GM20431 (cell line): ENCODE measurements around the gene ID1.
"Not testable (repeated sequence)": the region's sequence is repeated elsewhere in the genome, so short reads cannot be mapped to it uniquely, and the experiment has no call there.

ENCODE experiments used
- in situ Hi-C: fragments of 300-500 bp; cut with MseI, MboI; formaldehyde crosslinking; loops from one replicate; pipeline ENCODE4 v1.15.0; 2020; ENCODE audit warnings: low sequenced_read_pairs; ENCODE audit not compliant: unreplicated experiment

Gene ID1

DNA sequence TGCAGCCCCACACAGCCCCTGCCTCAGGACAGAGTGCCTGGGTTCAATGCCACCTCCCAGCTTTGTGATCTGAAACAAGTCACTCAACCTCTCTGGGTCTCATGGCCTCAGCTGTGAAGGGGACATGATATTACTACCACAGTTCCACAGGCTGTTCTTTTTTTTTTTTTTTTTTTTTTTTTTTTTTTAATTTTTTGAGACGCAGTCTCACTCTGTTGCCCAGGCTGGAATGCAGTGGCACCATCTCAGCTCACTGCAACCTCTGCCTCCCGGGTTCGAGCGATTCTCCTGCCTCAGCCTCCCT is 8.7 kb upstream of the ID1 start:
- in situ Hi-C loops = not testable (repeated sequence)

DNA sequence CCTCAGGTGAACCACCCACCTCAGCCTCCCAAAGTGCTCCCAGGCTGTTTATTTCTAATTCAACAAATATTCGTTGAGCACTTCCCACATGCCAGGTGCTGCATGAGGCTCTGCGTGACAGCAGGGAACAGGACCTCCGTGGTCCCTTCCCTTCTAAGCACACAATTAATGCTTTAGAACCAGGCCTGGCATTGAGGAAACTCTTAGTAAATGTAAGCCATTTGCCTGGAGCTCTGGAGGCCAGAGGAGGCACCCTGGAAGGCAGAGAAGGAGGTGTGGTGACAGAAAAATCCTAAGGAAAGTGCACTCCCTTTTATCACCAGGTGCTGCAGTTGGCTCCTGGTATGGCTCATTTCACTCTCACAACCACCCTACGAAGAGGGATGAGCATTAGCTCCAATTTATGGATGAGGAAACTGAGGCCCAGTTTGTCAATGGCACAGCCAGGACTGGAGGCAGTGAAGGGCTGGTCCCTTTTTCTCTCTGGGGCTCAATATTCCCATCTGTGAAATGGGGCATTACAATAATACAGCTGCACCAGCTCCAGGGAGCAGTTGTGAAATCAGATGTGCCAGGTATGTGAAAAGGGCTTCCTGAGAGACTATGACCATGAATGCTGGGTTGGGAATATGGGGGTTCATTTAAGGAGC is 8.1 kb upstream of the ID1 start:
- in situ Hi-C loops = no loop called here

DNA sequence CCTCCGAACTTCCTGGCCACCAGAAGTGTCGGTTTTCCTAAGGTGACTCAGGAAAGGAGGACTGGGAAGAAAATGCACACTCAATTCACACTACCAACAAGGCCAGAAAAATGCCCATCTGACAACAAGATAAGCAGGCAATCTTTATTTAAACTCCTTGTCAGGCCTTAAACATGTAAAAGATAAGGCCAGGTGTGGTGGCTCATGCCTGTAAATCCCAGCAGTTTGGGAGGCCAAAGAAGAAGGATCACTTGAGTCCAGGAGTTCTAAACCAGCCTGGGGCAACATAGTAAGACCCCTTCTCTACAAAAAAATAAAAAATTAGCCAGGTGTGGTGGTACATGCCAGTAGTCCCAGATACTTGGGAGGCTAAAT is 7.6 kb upstream of the ID1 start:
- in situ Hi-C loops = no loop called here

DNA sequence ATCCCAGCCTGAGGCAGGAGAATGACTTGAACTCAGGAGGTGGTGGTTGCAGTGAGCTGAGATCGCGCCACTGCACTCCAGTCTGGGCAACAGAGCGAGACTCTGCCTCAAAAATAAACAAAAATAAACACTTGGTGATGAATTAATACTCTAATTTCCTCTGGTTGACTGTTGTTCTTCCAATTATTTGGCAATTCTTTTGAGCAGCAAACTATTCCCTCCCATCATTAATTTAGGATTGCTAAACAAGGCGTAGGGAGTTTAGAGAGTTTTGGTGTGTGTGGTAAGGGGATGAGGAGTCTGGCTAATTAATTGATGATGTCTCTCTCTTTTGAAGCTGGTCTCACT is 2.7 kb upstream of the ID1 start:
- in situ Hi-C loops = no loop called here

DNA sequence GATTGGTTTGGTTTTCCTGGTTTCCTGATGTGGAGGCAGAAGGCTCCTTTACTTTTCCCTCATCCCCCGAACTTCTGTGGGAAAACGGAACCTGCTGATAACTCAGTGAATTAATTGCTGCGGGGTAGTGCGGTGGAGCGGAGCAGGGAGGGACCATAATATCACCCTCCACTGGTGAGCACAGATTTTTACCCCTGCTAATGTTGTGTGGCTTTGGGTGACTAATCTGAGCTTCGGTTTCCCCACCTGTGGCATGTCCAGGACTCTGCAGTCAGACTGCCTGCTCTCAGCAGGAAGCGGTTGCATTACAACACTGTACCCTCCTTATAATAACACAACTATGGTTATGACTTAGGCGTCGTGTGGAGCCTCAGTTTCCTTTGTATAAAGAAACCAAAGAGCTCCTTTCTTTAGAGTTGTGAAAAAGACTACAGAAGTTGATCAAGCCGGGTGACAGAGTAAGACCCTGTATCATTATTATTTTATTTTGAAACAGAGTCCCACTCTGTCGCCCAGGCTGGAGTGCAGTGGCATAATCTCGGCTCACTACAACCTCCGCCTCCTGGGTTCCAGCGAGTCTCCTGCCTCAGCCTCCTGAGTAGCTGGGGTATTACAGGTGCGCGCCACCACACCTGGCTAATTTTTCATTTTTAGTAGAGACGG is 2.2 kb upstream of the ID1 start:
- in situ Hi-C loops = no loop called here

DNA sequence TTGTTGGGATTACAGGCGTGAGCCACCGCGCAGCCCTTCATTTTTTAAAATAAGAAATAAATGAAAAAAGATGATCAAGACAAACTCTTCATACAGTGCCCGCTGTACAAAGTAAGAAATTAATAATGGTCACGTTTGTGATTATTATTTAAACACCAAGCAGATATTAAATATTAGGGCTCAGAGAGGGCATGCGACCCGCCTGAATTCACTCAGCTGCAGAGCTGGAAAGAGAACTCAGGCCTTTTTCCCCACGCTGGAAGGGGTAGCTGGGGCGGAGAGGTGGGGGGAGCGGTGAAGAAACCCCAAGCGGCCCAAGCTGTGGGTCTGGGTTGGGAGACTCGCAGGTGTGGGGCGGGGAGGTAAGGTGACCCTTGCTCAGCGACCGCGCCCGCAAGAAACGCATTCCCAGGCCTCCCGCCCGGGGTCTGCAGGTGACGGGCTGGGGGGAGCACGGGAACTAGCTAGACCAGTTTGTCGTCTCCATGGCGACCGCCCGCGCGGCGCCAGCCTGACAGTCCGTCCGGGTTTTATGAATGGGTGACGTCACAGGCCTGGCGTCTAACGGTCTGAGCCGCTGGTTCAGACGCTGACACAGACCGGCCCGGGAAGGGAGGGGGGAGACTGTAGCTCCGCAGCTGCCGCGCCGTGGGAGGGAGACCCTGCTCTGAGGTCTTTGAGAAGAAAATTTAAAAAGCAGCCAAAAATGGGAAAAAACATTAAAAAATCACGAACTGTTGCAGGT is 1.1 kb upstream of the ID1 start:
- in situ Hi-C loops = no loop called here

DNA sequence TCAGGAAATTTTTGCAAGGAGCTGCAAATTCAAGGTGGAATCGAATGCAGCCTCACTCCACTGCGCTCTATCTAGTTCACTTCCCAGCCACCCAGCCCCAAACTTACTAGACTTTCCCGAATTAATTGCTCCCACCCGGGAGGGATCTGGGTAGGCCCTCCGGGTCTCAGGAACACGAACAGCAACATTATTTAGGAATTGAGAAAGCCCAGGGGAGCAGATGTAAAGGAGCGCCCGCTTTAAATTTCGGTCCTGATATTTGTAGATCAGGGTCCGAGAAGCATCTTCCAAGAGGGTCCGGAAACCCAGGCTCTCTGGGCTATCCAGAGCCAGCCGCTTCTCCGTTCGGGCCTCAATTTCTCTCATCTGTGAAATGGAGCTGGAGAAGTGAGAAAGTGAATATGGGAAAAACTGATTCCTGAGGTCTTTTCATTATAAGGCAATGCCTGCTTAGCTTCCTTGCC is 490 bp upstream of the ID1 start:
- in situ Hi-C loops = no loop called here

DNA sequence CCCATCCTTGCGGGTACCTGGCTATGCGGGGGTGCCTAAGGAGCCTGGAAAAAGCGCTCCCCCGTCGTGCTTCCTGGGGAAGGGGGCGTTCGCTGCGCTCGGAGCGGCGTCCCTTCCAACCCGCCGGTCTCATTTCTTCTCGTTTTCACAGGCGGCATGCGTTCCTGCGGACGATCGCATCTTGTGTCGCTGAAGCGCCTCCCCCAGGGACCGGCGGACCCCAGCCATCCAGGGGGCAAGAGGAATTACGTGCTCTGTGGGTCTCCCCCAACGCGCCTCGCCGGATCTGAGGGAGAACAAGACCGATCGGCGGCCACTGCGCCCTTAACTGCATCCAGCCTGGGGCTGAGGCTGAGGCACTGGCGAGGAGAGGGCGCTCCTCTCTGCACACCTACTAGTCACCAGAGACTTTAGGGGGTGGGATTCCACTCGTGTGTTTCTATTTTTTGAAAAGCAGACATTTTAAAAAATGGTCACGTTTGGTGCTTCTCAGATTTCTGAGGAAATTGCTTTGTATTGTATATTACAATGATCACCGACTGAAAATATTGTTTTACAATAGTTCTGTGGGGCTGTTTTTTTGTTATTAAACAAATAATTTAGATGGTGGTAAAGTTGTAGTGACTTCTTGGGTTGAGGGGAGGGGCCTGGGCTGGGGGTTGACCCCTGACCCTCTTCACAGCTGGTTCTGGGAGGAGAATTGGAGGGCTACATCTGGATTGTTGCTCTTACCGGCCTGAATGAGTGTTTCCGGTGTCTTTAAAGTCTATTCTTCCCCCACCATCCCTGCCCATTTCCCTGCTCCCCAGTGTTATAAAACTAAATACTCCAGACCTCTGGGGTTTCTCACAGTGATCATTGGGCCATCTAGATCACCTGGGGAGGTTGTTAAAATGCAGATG is 1.1 kb downstream of the ID1 start:
- in situ Hi-C loops = no loop called here

DNA sequence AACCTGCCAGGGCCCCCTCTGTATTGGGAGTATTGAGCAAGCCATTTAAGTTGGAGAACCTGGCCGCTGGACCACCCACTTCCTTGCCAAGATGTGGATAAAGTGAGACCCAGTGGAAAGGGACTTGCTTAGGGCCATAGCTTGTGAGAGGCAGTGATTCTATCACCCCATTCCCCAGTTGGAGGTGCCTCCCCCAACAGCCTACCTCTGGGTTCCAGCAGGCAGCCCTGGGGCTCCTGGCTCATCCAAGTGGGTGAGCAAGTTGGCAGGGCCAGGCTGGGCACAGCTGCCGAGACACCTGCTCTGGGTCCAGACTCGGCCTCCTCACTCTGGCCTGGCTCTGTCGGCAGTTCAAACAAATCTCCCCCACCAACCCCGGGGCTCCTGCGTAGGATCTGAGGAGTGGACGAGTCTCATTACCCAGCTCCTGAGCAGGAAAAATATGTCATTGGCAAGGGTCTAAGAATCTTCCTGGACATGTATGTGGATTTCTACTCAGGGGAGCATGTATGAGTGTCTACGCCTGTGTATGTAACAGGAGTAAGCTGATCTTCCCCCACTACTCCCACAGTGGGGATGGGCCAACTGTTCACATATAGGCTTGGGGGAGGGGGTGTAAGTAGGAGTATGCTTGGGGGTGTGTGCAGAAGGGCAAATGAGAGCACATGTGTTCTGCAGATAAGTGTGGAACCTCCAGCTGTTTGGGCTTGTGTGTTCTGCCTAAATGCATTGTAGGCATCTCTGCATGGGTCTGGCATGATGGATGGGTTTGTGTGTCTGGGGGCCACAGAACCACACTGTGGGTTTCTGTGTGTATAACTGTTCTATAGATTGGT is 1.9 kb downstream of the ID1 start:
- in situ Hi-C loops = no loop called here

DNA sequence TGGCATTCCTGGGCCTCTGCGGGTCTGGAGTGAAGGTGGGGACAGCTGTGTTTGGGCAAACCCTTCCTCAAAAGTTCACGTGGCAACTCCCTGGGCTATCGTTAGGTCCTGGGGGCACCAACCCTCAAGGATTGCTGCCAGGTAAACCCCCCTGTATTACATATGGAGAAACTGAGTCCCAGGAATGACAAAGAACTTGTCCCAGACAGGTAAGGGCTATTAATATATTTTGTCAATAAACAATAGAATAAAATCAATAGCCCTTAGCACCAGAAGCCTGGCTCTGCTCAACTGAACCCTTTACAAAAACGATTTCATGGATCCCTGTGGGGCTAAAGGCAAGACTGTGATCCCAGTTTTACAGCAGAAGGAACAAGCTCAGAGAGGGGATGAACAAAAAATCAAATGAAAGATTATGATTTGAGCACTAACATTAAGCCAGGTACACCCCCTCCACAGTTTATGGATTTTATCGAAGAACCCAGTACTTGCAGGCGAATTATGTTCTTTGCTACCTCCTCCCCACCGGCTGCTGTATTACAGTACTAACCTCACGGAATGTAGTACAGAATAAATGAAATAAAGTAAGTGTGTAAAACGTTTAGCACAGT is 2.7 kb downstream of the ID1 start:
- in situ Hi-C loops = no loop called here

DNA sequence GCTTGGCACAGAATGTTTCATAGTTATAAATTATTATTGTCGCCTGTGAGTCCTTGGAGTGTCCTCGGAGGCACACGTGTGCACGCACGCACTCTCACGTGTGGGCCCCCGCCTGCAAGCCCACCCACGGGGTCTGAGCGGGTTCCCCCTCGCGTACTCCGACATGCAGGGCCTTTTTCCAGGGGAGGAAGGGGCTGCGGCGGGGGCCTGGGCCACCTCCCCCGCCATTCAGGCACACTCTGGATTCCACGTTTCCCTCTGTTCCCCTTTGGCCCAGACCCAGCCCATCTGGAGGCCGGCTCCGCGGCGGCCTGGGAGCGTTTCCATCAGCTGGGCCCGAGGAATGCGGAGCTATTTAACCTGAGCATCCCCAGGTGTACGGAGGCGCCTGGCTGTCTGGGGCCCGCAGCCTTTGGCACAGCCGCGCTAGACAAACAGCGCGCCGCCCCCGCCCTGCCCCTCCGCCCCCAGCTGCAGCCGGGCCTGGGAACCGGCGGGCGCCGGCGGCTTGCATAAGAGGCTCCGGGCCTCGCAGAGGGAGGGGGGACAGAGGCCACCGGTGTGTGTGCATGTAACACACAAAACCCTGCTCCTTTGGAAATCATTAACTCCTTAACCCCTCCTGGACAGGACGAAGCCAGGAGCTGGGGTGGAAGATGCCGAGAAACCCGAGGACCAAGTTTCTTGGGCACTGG is 3.3 kb downstream of the ID1 start:
- in situ Hi-C loops = no loop called here

DNA sequence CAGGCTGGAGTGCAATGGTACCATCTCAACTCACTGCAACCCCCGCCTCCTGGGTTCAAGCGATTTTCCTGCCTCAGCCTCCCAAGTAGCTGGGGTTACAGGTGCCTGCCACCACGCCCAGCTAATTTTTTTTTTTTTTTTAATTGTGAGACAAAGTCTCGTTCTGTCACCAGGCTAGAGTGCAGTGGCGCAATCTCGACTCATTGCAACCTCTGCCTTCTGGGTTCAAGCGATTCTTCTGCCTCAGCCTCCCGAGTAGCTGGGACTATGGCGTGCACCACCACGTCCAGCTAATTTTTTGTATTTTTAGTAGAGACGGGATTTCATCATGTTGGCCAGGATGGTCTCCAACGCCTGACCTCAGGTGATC is 7.2 kb downstream of the ID1 start:
- in situ Hi-C loops = not testable (repeated sequence)

DNA sequence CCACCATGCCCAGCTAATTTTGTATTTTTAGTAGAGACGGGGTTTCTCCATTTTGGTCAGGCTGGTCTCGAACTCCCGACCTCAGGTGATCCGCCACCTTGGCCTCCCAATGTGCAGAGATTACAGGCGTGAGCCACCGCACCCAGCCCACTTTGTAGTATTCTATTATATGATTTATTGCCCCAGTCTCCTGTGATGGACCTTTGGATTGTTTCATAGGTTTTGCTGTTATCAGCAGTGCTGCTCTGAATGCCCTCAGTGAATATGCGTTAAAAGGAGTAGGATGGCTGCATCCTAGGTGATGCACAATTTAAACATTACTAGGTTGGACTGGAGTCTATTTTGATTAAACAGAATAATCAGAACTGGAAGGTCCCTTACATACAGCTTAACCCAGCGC is 10.3 kb downstream of the ID1 start:
- in situ Hi-C loops = no loop called here

DNA sequence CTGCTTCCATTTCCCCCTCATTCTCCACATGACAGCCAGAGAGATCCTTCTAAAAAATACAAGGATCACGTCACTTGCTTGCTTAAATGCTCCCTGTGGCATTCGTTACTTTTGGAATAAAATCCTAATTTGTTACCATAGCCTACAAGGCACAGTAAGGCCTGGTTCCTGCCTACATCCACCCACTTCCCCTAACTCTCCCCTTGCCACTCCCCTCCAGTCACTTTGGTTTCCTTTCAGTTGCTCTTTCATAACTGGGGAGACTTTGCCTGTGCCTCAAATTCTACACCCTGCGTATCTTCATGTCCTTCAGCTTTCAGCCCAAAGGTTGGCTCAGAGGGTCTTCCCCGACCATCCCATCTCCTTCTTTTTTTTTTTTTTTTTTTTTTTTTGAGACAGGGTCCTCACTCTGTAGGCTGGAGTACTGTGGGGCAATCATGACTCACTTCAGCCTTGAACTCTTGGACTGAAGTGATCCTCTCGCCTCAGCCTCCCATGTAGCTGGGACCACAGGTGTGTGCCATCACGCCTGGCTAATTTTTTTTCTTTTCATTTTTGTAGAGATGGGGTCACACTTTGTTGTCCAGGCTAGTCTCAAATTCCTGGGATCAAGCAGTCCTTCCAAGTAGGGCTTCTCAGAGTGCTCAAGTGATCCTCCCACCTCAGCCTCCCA is 12.5 kb downstream of the ID1 start:
- in situ Hi-C loops = no loop called here

DNA sequence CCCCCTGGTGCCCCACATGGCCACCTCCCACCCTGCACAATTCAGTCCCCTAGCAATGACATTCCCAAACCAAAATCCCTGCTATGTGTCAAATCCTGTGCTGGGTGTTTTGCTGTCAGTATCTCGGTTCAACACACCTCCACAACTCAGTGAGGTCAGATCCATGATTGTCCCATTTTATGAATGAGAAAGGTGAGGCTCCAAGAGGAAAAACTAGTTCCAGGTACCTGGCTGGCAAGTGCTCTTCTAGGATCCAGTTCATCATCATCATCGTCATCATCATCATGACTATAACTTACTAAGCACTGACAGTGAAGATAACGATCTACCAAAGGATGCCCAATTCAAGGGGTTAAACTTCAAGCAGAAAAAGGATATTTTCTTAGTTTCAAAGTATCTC is 15.2 kb downstream of the ID1 start:
- in situ Hi-C loops = no loop called here

DNA sequence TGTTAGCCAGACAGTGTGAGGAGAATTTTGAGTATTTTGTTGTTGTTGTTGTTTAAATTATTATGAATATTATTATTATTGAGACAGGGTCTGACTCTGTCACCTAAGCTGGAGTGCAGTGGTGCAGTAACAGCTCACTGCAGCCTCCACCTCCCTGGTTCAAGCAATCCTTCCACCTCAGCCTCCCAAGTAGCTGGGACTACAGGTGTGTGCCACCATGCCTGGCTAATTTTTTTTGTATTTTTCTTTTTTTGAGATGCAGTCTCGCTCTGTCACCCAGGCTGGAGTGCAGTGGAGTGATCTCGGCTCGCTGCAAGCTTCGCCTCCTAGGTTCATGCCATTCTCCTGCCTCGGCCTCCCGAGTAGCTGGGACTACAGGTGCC is 18.0 kb downstream of the ID1 start:
- in situ Hi-C loops = not testable (repeated sequence)

DNA sequence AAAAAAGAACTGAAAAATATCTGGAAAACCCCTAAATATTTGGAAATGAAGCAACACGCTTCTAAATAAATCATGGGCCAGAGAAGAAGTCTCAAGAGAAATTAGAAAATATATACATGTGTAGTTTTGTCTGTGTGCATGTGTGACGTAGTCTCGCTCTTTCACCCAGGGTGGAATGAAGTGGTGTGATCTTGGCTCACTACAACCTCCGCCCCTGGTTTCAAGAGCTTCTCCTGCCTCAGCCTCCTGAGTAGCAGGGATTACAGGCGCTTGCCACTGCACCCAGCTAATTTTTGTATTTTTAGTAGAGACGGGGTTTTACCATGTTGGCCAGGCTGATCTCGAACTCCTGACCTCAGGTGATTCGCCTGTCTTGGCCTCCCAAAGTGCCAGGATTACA is 21.4 kb downstream of the ID1 start:
- in situ Hi-C loops = not testable (repeated sequence)

DNA sequence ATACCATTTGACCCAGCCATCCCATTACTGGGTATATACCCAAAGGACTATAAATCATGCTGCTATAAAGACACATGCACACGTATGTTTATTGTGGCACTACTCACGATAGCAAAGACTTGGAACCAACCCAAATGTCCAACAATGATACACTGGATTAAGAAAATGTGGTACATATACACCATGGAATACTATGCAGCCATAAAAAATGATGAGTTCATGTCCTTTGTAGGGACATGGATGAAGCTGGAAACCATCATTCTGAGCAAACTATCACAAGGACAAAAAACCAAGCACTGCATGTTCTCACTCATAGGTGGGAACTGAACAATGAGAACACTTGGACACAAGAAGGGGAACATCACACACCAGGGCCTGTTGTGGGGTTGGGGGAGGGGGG is 23.0 kb downstream of the ID1 start:
- in situ Hi-C loops = not testable (repeated sequence)
